Transverse colon (tissue), 3 donors: ENCODE data around the gene TTLL7.

ENCODE experiments used
- CTCF ChIP-seq, 5 experiments: fragments of 200-600 bp in 3 of 5; fragments of 450-650 bp in 2 of 5; sonication (generic) in 3 of 5; IDR thresholded peaks; 1 replicate in 2 of 5; 2 replicates in 3 of 5; pipeline ENCODE4 v1.5.1; 2016 to 2017; ENCODE audit warnings: antibody characterized with exemption in 5 of 5, inconsistent platforms in 3 of 5, mild to moderate bottlenecking in 2 of 5, moderate library complexity in 1 of 5
- EP300 ChIP-seq: sonication (generic); formaldehyde crosslinking; IDR thresholded peaks from one replicate; pipeline ENCODE4 v1.6.1; 2017; ENCODE audit warnings: antibody characterized with exemption, low read depth
- POLR2A ChIP-seq: fragments of 450-650 bp; IDR thresholded peaks from one replicate; pipeline ENCODE4 v1.6.1; 2016; ENCODE audit warnings: antibody characterized with exemption, mild to moderate bottlenecking, moderate library complexity

DNA sequence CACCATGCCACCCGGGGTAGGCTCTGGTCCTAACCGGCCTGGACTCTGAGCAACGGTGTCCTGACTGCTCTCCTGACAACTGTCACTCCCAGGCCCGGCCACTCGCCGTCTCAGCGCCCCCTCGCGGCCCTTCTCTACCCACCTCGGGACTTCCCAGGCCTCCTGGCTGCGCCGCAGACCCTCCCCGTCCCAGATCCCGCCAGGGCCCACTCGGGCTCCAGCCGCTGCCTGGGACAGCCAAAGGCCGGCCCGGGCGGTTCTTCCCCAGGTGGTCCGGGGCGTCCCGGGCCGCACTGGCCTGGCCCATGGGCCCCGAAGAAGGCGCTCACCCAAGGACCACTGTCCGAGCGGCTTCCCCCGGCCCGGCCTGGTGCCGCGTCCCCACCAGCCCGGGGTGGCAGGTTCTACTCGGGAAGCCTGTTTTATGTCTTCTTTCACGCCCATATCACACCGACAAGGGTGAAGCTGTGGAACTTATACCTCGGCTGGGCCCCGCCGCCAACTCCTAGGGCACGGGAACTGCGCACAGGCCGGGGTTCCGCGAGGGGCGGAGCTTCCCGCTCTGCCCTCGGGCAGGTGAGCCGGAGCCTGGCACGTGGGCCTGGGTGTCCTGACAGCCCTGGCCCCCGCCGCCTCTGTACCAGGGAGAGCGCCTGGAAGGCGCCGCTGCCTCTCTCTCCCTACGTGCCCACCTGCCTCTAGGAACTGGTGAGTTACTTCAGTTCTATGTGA is 138.3 kb downstream of the TTLL7 start:
- TF ChIP-seq CTCF (IDR thresholded peaks at IDR 0.05) (peak; percentile 69 to 82 (median 71)), POLR2A (no peak), EP300 (no peak)
